Measurements from ENCODE around the gene CLEC20A. TPM values are rescaled to one million over a fixed set of nuclear protein-coding genes. Genes with fewer than 3 reads are reported as not detected.

CLEC20A gene
- polyA plus RNA-seq, 4 donors = 0.04 to 0.10 TPM; not detected in 2

GRCh38 chr1:178540204-178540603 lies 43.4 kb upstream of the CLEC20A start:
- no peaks in the 10 kb centered on the region for H3K27me3 ChIP-seq (ENCODE audit: control insufficient read depth in 3 of 3, insufficient read depth in 3 of 3, low read length in 3 of 3)
- H3K9me3 ChIP-seq (ENCODE audit: control insufficient read depth in 2 of 2, insufficient read depth in 1 of 2, low read depth in 1 of 2, low read length in 1 of 2) = no peaks in the 10 kb centered on the region
- 67 to 80% (median 76%) methylated on average over 6 of the region's 6 CpGs for WGBS, 3 donors
- FAIRE-seq = no peak
- H3K27ac ChIP-seq (ENCODE audit: low read depth in 1 of 3, low read length in 2 of 3) = peak overlapping the region in 1 of 3 donors; percentile 41
- DNase-seq = no peak
- H3K36me3 ChIP-seq (ENCODE audit: control insufficient read depth in 3 of 3, insufficient read depth in 2 of 3, low read depth in 1 of 3, low read length in 3 of 3) = peaks cover 0 to 7% (median 0%) of the 10 kb centered on the region in 3 donors
- peaks cover 5 to 49% (median 8%) of the 10 kb centered on the region in 3 donors for H3K4me1 ChIP-seq (ENCODE audit: control insufficient read depth in 3 of 3, insufficient read depth in 2 of 3, low read depth in 1 of 3, low read length in 2 of 3)
- H3K4me3 ChIP-seq (ENCODE audit: low read depth in 1 of 3, low read length in 3 of 3) = no peak overlapping the region

GRCh38 chr1:178539291-178539690 lies 42.5 kb upstream of the CLEC20A start:
- Histone ChIP-seq H3K4me3 (ENCODE audit: low read depth in 1 of 3, low read length in 3 of 3) (no peak overlapping the region), H3K36me3 (ENCODE audit: control insufficient read depth in 3 of 3, insufficient read depth in 2 of 3, low read depth in 1 of 3, low read length in 3 of 3) (no peaks in the 10 kb centered on the region), H3K4me1 (ENCODE audit: control insufficient read depth in 3 of 3, insufficient read depth in 2 of 3, low read depth in 1 of 3, low read length in 2 of 3) (peaks cover 5 to 49% (median 8%) of the 10 kb centered on the region in 3 donors), H3K9me3 (ENCODE audit: control insufficient read depth in 2 of 2, insufficient read depth in 1 of 2, low read depth in 1 of 2, low read length in 1 of 2) (no peaks in the 10 kb centered on the region), H3K27me3 (ENCODE audit: control insufficient read depth in 3 of 3, insufficient read depth in 3 of 3, low read length in 3 of 3) (no peaks in the 10 kb centered on the region), H3K27ac (ENCODE audit: low read depth in 1 of 3, low read length in 2 of 3) (no peak overlapping the region)
- DNase-seq (no peak), FAIRE-seq (no peak)
- WGBS, 3 donors = 84 to 86% (median 85%) methylated on average over 7 of the region's 7 CpGs

- Histone ChIP-seq H3K9me3 (ENCODE audit: control insufficient read depth in 2 of 2, insufficient read depth in 1 of 2, low read depth in 1 of 2, low read length in 1 of 2) (no peaks in the 10 kb centered on the region), H3K27ac (ENCODE audit: low read depth in 1 of 3, low read length in 2 of 3) (peak overlapping the region; percentile 89 to 91 (median 90))
- 62 to 78% (median 66%) methylated on average over 9 of the region's 9 CpGs for WGBS, 3 donors
These were observed 41.6 kb upstream of the CLEC20A start for GRCh38 chr1:178538192-178538916.

GRCh38 chr1:178537382-178538090 lies 40.8 kb upstream of the CLEC20A start:
- 29 to 58% (median 43%) methylated on average over 20 of the region's 20 CpGs for WGBS, 3 donors
- H3K4me1 ChIP-seq (ENCODE audit: control insufficient read depth in 3 of 3, insufficient read depth in 2 of 3, low read depth in 1 of 3, low read length in 2 of 3) = peaks cover 5 to 43% (median 8%) of the 10 kb centered on the region in 3 donors
- H3K4me3 ChIP-seq (ENCODE audit: low read depth in 1 of 3, low read length in 3 of 3) = no peak overlapping the region
- no peaks in the 10 kb centered on the region for H3K36me3 ChIP-seq (ENCODE audit: control insufficient read depth in 3 of 3, insufficient read depth in 2 of 3, low read depth in 1 of 3, low read length in 3 of 3)
- H3K27ac ChIP-seq (ENCODE audit: low read depth in 1 of 3, low read length in 2 of 3) = peak overlapping the region; percentile 89 to 91 (median 90)
- DNase-seq (peak; percentile 79 to 92), FAIRE-seq (no peak)
- H3K27me3 ChIP-seq (ENCODE audit: control insufficient read depth in 3 of 3, insufficient read depth in 3 of 3, low read length in 3 of 3) = no peaks in the 10 kb centered on the region
- no peaks in the 10 kb centered on the region for H3K9me3 ChIP-seq (ENCODE audit: control insufficient read depth in 2 of 2, insufficient read depth in 1 of 2, low read depth in 1 of 2, low read length in 1 of 2)

More at GRCh38 chr1:178538192-178538916, 41.6 kb upstream of the CLEC20A start:
- DNase-seq (peak; percentile 16 to 51), FAIRE-seq (no peak)
- H3K27me3 ChIP-seq (ENCODE audit: control insufficient read depth in 3 of 3, insufficient read depth in 3 of 3, low read length in 3 of 3) = no peaks in the 10 kb centered on the region
- H3K36me3 ChIP-seq (ENCODE audit: control insufficient read depth in 3 of 3, insufficient read depth in 2 of 3, low read depth in 1 of 3, low read length in 3 of 3) = no peaks in the 10 kb centered on the region
- no peak overlapping the region for H3K4me3 ChIP-seq (ENCODE audit: low read depth in 1 of 3, low read length in 3 of 3)
- H3K4me1 ChIP-seq (ENCODE audit: control insufficient read depth in 3 of 3, insufficient read depth in 2 of 3, low read depth in 1 of 3, low read length in 2 of 3) = peaks cover 5 to 44% (median 8%) of the 10 kb centered on the region in 3 donors

- H3K4me3 ChIP-seq (ENCODE audit: low read depth in 1 of 3, low read length in 3 of 3) = no peak overlapping the region
- no peaks in the 10 kb centered on the region for H3K36me3 ChIP-seq (ENCODE audit: control insufficient read depth in 3 of 3, insufficient read depth in 2 of 3, low read depth in 1 of 3, low read length in 3 of 3)
- FAIRE-seq (no peak), DNase-seq (peak; percentile 87 to 99)
- H3K27ac ChIP-seq (ENCODE audit: low read depth in 1 of 3, low read length in 2 of 3) = peak overlapping the region; percentile 89 to 91 (median 90)
- H3K27me3 ChIP-seq (ENCODE audit: control insufficient read depth in 3 of 3, insufficient read depth in 3 of 3, low read length in 3 of 3) = no peaks in the 10 kb centered on the region
- peaks cover 5 to 46% (median 8%) of the 10 kb centered on the region in 3 donors for H3K4me1 ChIP-seq (ENCODE audit: control insufficient read depth in 3 of 3, insufficient read depth in 2 of 3, low read depth in 1 of 3, low read length in 2 of 3)
- 13 to 41% (median 35%) methylated on average over 7 of the region's 7 CpGs for WGBS, 3 donors
- no peaks in the 10 kb centered on the region for H3K9me3 ChIP-seq (ENCODE audit: control insufficient read depth in 2 of 2, insufficient read depth in 1 of 2, low read depth in 1 of 2, low read length in 1 of 2)
These were observed 40.1 kb upstream of the CLEC20A start for GRCh38 chr1:178536844-178537371.

- peak overlapping the region; percentile 78 to 91 (median 89) for H3K27ac ChIP-seq (ENCODE audit: low read depth in 1 of 3, low read length in 2 of 3)
- DNase-seq (no peak), FAIRE-seq (no peak)
- peaks cover 5 to 51% (median 8%) of the 10 kb centered on the region in 3 donors for H3K4me1 ChIP-seq (ENCODE audit: control insufficient read depth in 3 of 3, insufficient read depth in 2 of 3, low read depth in 1 of 3, low read length in 2 of 3)
- H3K36me3 ChIP-seq (ENCODE audit: control insufficient read depth in 3 of 3, insufficient read depth in 2 of 3, low read depth in 1 of 3, low read length in 3 of 3) = no peaks in the 10 kb centered on the region
- 92 to 98% (median 97%) methylated on average over 5 of the region's 5 CpGs for WGBS, 3 donors
- no peaks in the 10 kb centered on the region for H3K27me3 ChIP-seq (ENCODE audit: control insufficient read depth in 3 of 3, insufficient read depth in 3 of 3, low read length in 3 of 3)
- H3K9me3 ChIP-seq (ENCODE audit: control insufficient read depth in 2 of 2, insufficient read depth in 1 of 2, low read depth in 1 of 2, low read length in 1 of 2) = no peaks in the 10 kb centered on the region
- H3K4me3 ChIP-seq (ENCODE audit: low read depth in 1 of 3, low read length in 3 of 3) = no peak overlapping the region
These were observed 39.6 kb upstream of the CLEC20A start for GRCh38 chr1:178536329-178536728.

- no peaks in the 10 kb centered on the region for H3K9me3 ChIP-seq (ENCODE audit: control insufficient read depth in 2 of 2, insufficient read depth in 1 of 2, low read depth in 1 of 2, low read length in 1 of 2)
- no peak for FAIRE-seq
- 94 to 96% (median 96%) methylated on average over 9 of the region's 9 CpGs for WGBS, 3 donors
These were observed 37.5 kb upstream of the CLEC20A start for GRCh38 chr1:178534137-178534868.

More at GRCh38 chr1:178534137-178534868, 37.5 kb upstream of the CLEC20A start:
- Histone ChIP-seq H3K4me1 (ENCODE audit: control insufficient read depth in 3 of 3, insufficient read depth in 2 of 3, low read depth in 1 of 3, low read length in 2 of 3) (peaks cover 4 to 53% (median 5%) of the 10 kb centered on the region in 3 donors), H3K27ac (ENCODE audit: low read depth in 1 of 3, low read length in 2 of 3) (no peak overlapping the region), H3K36me3 (ENCODE audit: control insufficient read depth in 3 of 3, insufficient read depth in 2 of 3, low read depth in 1 of 3, low read length in 3 of 3) (no peaks in the 10 kb centered on the region), H3K27me3 (ENCODE audit: control insufficient read depth in 3 of 3, insufficient read depth in 3 of 3, low read length in 3 of 3) (no peaks in the 10 kb centered on the region), H3K4me3 (ENCODE audit: low read depth in 1 of 3, low read length in 3 of 3) (no peak overlapping the region)
- no peak for DNase-seq

All from small intestine (tissue), 7 donors.